Kidney epithelial cell (primary cell): ENCODE results near the gene LMCD1. TPM values are rescaled to one million over a fixed set of nuclear protein-coding genes. Genes with fewer than 3 reads are reported as not detected.

ENCODE experiments used
- DNase-seq: peaks from one replicate; pipeline ENCODE4 v3.0.0-alpha.2; 2010; ENCODE audit warnings: low read depth
- H3K27me3 ChIP-seq: 2 replicates; pipeline ENCODE4 v1.6.0; 2011; ENCODE audit warnings: low read length; ENCODE audit not compliant: control insufficient read depth, insufficient read depth
- H3K36me3 ChIP-seq: 2 replicates; pipeline ENCODE4 v1.5.1; 2011; ENCODE audit warnings: low read length; ENCODE audit not compliant: control insufficient read depth, insufficient read depth
- H3K4me3 ChIP-seq: 2 replicates; pipeline ENCODE4 v1.5.1; 2011; ENCODE audit warnings: low read depth, mild to moderate bottlenecking, control low read depth, low read length
- CTCF ChIP-seq: IDR thresholded peaks from 2 replicates; pipeline ENCODE4 v1.5.1; 2011; ENCODE audit warnings: mild to moderate bottlenecking, moderate library complexity, low read length, control low read depth, inconsistent platforms; ENCODE audit not compliant: insufficient read depth, poor library complexity, severe bottlenecking
- total RNA-seq: library from RNA; depleted of rRNA; stranded (reverse); fragments of >200 nt; gene quantifications from 2 replicates; pipeline ENCODE4 v1.2.3, GENCODE V29; 2015

Gene LMCD1
- total RNA-seq, 1 donor from 2014 or later, result 264 TPM

GRCh38 chr3:8519774-8520448 lies 18.3 kb downstream of the LMCD1 start:
- H3K36me3 ChIP-seq, result no peaks in the 10 kb centered on the region
- H3K27me3 ChIP-seq, result no peaks in the 10 kb centered on the region
- H3K4me3 ChIP-seq, result no peak overlapping the region
- no peak for TF ChIP-seq CTCF
- DNase-seq, result no peak

- no peak for TF ChIP-seq CTCF
- no peak for DNase-seq
- Histone ChIP-seq H3K36me3 (no peaks in the 10 kb centered on the region), H3K27me3 (no peaks in the 10 kb centered on the region), H3K4me3 (no peak overlapping the region)
These were observed 19.3 kb downstream of the LMCD1 start for GRCh38 chr3:8520816-8521403.

GRCh38 chr3:8523041-8523440 lies 21.4 kb downstream of the LMCD1 start:
- no peak for DNase-seq
- Histone ChIP-seq H3K27me3 (no peaks in the 10 kb centered on the region), H3K4me3 (no peak overlapping the region), H3K36me3 (no peaks in the 10 kb centered on the region)
- no peak for TF ChIP-seq CTCF

- no peaks in the 10 kb centered on the region for H3K36me3 ChIP-seq
- TF ChIP-seq CTCF, result no peak
- no peaks in the 10 kb centered on the region for H3K27me3 ChIP-seq
- no peak for DNase-seq
- no peak overlapping the region for H3K4me3 ChIP-seq
These were observed 22.6 kb downstream of the LMCD1 start for GRCh38 chr3:8524249-8524648.

GRCh38 chr3:8524656-8525399 lies 23.2 kb downstream of the LMCD1 start:
- Histone ChIP-seq H3K36me3 (no peaks in the 10 kb centered on the region), H3K27me3 (no peaks in the 10 kb centered on the region), H3K4me3 (no peak overlapping the region)
- no peak for TF ChIP-seq CTCF
- DNase-seq, result no peak

GRCh38 chr3:8525893-8526292 lies 24.3 kb downstream of the LMCD1 start:
- H3K27me3 ChIP-seq, result no peaks in the 10 kb centered on the region
- H3K4me3 ChIP-seq, result no peak overlapping the region
- DNase-seq, result no peak
- no peaks in the 10 kb centered on the region for H3K36me3 ChIP-seq
- no peak for TF ChIP-seq CTCF
